Naive B cell (primary cell): ENCODE data around the gene HERC6. TPM values are rescaled to one million over a fixed set of nuclear protein-coding genes. Genes with fewer than 3 reads are reported as not detected.
"Not testable (repeated sequence)": the region's sequence is repeated elsewhere in the genome, so short reads cannot be mapped to it uniquely, and the experiment has no call there.

Experiments used
- ATAC-seq, 2 donors: fragments of 150-1000 bp; cut with Tn5 transposase; 2 replicates each; pipeline ENCODE4 v1.10.0; 2021; ENCODE audit warnings: low read depth in 2 of 2, mild to moderate bottlenecking in 2 of 2, moderate library complexity in 2 of 2
- DNase-seq: peaks from one replicate; pipeline ENCODE4 v3.0.0; 2022
- H3K27ac Mint-ChIP-seq, 6 donors: one replicate each; pipeline ENCODE4 v1.8.0; 2020 to 2022; ENCODE audit warnings: mild to moderate bottlenecking in 6 of 6, mixed read lengths in 6 of 6, moderate library complexity in 5 of 6, inconsistent platforms in 2 of 6
- H3K27me3 Mint-ChIP-seq, 3 donors: one replicate each; pipeline ENCODE4 v1.8.0; 2021 to 2022; ENCODE audit warnings: mixed read lengths in 3 of 3, mild to moderate bottlenecking in 1 of 3
- H3K36me3 Mint-ChIP-seq, 2 donors: one replicate each; pipeline ENCODE4 v1.8.0; 2020 to 2022; ENCODE audit warnings: mixed read lengths in 2 of 2, inconsistent platforms in 1 of 2, mild to moderate bottlenecking in 1 of 2
- H3K4me1 Mint-ChIP-seq, 3 donors: one replicate each; pipeline ENCODE4 v1.8.0; 2020 to 2022; ENCODE audit warnings: mixed read lengths in 3 of 3, inconsistent platforms in 1 of 3, mild to moderate bottlenecking in 1 of 3, moderate library complexity in 1 of 3
- H3K4me3 Mint-ChIP-seq, 8 donors: one replicate each; pipeline ENCODE4 v1.8.0; 2020 to 2022; ENCODE audit warnings: mild to moderate bottlenecking in 8 of 8, mixed read lengths in 8 of 8, moderate library complexity in 8 of 8, inconsistent platforms in 2 of 8
- H3K9me3 Mint-ChIP-seq, 7 donors: one replicate each; pipeline ENCODE4 v1.8.0; 2020 to 2022; ENCODE audit warnings: mixed read lengths in 7 of 7, mild to moderate bottlenecking in 5 of 7, inconsistent platforms in 2 of 7, moderate library complexity in 1 of 7
- polyA plus RNA-seq, 6 donors: library from polyadenylated mRNA; unstranded; fragments of 300-500 nt; fragmentation: Illumina TruSeq; gene quantifications; one replicate each; pipeline ENCODE4 v1.2.3, GENCODE V29; 2021; ENCODE audit warnings: low read depth in 6 of 6

HERC6 gene
- polyA plus RNA-seq, 6 donors from 2014 or later: 6.7 to 11.9 (median 10.0) TPM; not detected in 1

GRCh38 chr4:88411491-88412096 is 32.9 kb downstream of the HERC6 start:
- Mint-ChIP-seq H3K4me3 (no peak overlapping the region), H3K9me3 (no peaks in the 10 kb centered on the region), H3K4me1 (no peaks in the 10 kb centered on the region), H3K27ac (no peak overlapping the region), H3K27me3 (no peaks in the 10 kb centered on the region), H3K36me3 (peaks cover 8 to 21% of the 10 kb centered on the region in 2 donors)
- DNase-seq (no peak), ATAC-seq (no peak)

- Mint-ChIP-seq H3K27ac (no peak overlapping the region), H3K36me3 (peaks cover 8 to 21% of the 10 kb centered on the region in 2 donors), H3K4me3 (no peak overlapping the region), H3K27me3 (no peaks in the 10 kb centered on the region), H3K4me1 (no peaks in the 10 kb centered on the region), H3K9me3 (no peaks in the 10 kb centered on the region)
- no peak for DNase-seq
- ATAC-seq: no peak
Observed at GRCh38 chr4:88413801-88414200, 35.1 kb downstream of the HERC6 start.

GRCh38 chr4:88414755-88415154 is 36.1 kb downstream of the HERC6 start:
- Mint-ChIP-seq H3K27me3 (no peaks in the 10 kb centered on the region), H3K27ac (no peak overlapping the region), H3K9me3 (no peaks in the 10 kb centered on the region), H3K4me3 (no peak overlapping the region), H3K36me3 (peaks cover 8 to 15% of the 10 kb centered on the region in 2 donors), H3K4me1 (no peaks in the 10 kb centered on the region)
- no peak for DNase-seq
- ATAC-seq: no peak

- no peak for ATAC-seq
- Mint-ChIP-seq H3K4me1 (no peaks in the 10 kb centered on the region), H3K27me3 (no peaks in the 10 kb centered on the region), H3K4me3 (no peak overlapping the region), H3K27ac (no peak overlapping the region), H3K9me3 (no peaks in the 10 kb centered on the region), H3K36me3 (peaks cover 7 to 8% of the 10 kb centered on the region in 2 donors)
- DNase-seq: no peak
Observed at GRCh38 chr4:88415982-88416381, 37.3 kb downstream of the HERC6 start.

GRCh38 chr4:88418411-88418810 is 39.8 kb downstream of the HERC6 start:
- ATAC-seq (no peak), DNase-seq (no peak)
- peak overlapping the region in 1 of 6 donors; percentile 22 for H3K27ac Mint-ChIP-seq
- no peak overlapping the region for H3K4me3 Mint-ChIP-seq
- H3K4me1 Mint-ChIP-seq: no peaks in the 10 kb centered on the region
- H3K9me3 Mint-ChIP-seq: no peaks in the 10 kb centered on the region
- H3K27me3 Mint-ChIP-seq: no peaks in the 10 kb centered on the region
- peaks cover 6 to 11% of the 10 kb centered on the region in 2 donors for H3K36me3 Mint-ChIP-seq

- H3K27ac Mint-ChIP-seq: no peak overlapping the region
Observed at GRCh38 chr4:88419874-88420273, 41.2 kb downstream of the HERC6 start.

GRCh38 chr4:88420844-88421243 is 42.2 kb downstream of the HERC6 start:
- Mint-ChIP-seq H3K9me3 (no peaks in the 10 kb centered on the region), H3K27ac (no peak overlapping the region), H3K27me3 (no peaks in the 10 kb centered on the region), H3K36me3 (peaks cover 0 to 11% of the 10 kb centered on the region in 2 donors), H3K4me3 (no peak overlapping the region), H3K4me1 (no peaks in the 10 kb centered on the region)
- no peak for DNase-seq
- no peak for ATAC-seq

More at GRCh38 chr4:88419874-88420273, 41.2 kb downstream of the HERC6 start:
- DNase-seq (no peak), ATAC-seq (no peak)
- Mint-ChIP-seq H3K27me3 (no peaks in the 10 kb centered on the region), H3K4me3 (no peak overlapping the region), H3K36me3 (peaks cover 0 to 15% of the 10 kb centered on the region in 2 donors), H3K9me3 (no peaks in the 10 kb centered on the region), H3K4me1 (no peaks in the 10 kb centered on the region)

- Mint-ChIP-seq H3K4me3 (no peak overlapping the region), H3K27me3 (no peaks in the 10 kb centered on the region), H3K4me1 (no peaks in the 10 kb centered on the region), H3K27ac (no peak overlapping the region), H3K36me3 (peaks cover 0 to 11% of the 10 kb centered on the region in 2 donors), H3K9me3 (no peaks in the 10 kb centered on the region)
- no peak for ATAC-seq
- DNase-seq: no peak
Observed at GRCh38 chr4:88422403-88422802, 43.8 kb downstream of the HERC6 start.

- ATAC-seq (no peak), DNase-seq (no peak)
- Mint-ChIP-seq H3K4me3 (no peak overlapping the region), H3K9me3 (peaks cover 0 to 9% (median 6%) of the 10 kb centered on the region in 7 donors), H3K36me3 (peaks cover 13 to 29% of the 10 kb centered on the region in 2 donors), H3K4me1 (no peaks in the 10 kb centered on the region), H3K27ac (no peak overlapping the region), H3K27me3 (no peaks in the 10 kb centered on the region)
Observed at GRCh38 chr4:88429401-88429800, 50.7 kb downstream of the HERC6 start.

GRCh38 chr4:88435987-88436693 is 57.5 kb downstream of the HERC6 start:
- DNase-seq (no peak), ATAC-seq (no peak)
- Mint-ChIP-seq H3K36me3 (peaks cover 23 to 33% of the 10 kb centered on the region in 2 donors), H3K27ac (peak overlapping the region in 1 of 6 donors; percentile 6), H3K27me3 (no peaks in the 10 kb centered on the region), H3K4me1 (no peaks in the 10 kb centered on the region), H3K4me3 (no peak overlapping the region), H3K9me3 (peaks cover 0 to 9% (median 6%) of the 10 kb centered on the region in 7 donors)

GRCh38 chr4:88437873-88438272 is 59.2 kb downstream of the HERC6 start:
- not testable (repeated sequence) for H3K9me3 Mint-ChIP-seq, DNase-seq, H3K4me3 Mint-ChIP-seq, H3K27me3 Mint-ChIP-seq, ATAC-seq, H3K4me1 Mint-ChIP-seq, H3K27ac Mint-ChIP-seq
- H3K36me3 Mint-ChIP-seq: peaks cover 38 to 44% of the 10 kb centered on the region in 2 donors

- Mint-ChIP-seq H3K9me3 (peaks cover 0 to 2% (median 0%) of the 10 kb centered on the region in 7 donors), H3K4me1 (no peaks in the 10 kb centered on the region), H3K27ac (peak overlapping the region in 3 of 6 donors; percentile 8 to 32 (median 27)), H3K36me3 (peaks cover 27 to 39% of the 10 kb centered on the region in 2 donors), H3K4me3 (no peak overlapping the region), H3K27me3 (no peaks in the 10 kb centered on the region)
- ATAC-seq (no peak), DNase-seq (no peak)
Observed at GRCh38 chr4:88439161-88439760, 60.6 kb downstream of the HERC6 start.

- Mint-ChIP-seq H3K27me3 (no peaks in the 10 kb centered on the region), H3K4me1 (no peaks in the 10 kb centered on the region), H3K9me3 (peaks cover 0 to 2% (median 0%) of the 10 kb centered on the region in 7 donors), H3K36me3 (peaks cover 18 to 36% of the 10 kb centered on the region in 2 donors), H3K27ac (no peak overlapping the region), H3K4me3 (no peak overlapping the region)
- ATAC-seq (no peak), DNase-seq (no peak)
Observed at GRCh38 chr4:88440146-88440545, 61.5 kb downstream of the HERC6 start.

GRCh38 chr4:88441696-88442095 is 63.0 kb downstream of the HERC6 start:
- Mint-ChIP-seq H3K4me3 (no peak overlapping the region), H3K9me3 (peaks cover 0 to 2% (median 0%) of the 10 kb centered on the region in 7 donors), H3K27ac (peak overlapping the region in 1 of 6 donors; percentile 86), H3K36me3 (peaks cover 15 to 31% of the 10 kb centered on the region in 2 donors), H3K27me3 (no peaks in the 10 kb centered on the region), H3K4me1 (no peaks in the 10 kb centered on the region)
- DNase-seq: no peak
- ATAC-seq: no peak
